ENCODE results near the gene RPS14. TPM values are rescaled to one million over a fixed set of nuclear protein-coding genes. Genes with fewer than 3 reads are reported as not detected.

Gene RPS14
- total RNA-seq, 1 experiment from 2014 or later: 2,564 TPM

- Mint-ChIP-seq H3K4me1 (peaks cover 39% of the 10 kb centered on the region), H3K36me3 (no peaks in the 10 kb centered on the region), H3K27ac (peak overlapping the region; percentile 92), H3K9me3 (no peaks in the 10 kb centered on the region), H3K4me3 (peak overlapping the region; percentile 60), H3K27me3 (ENCODE audit: low read depth) (no peaks in the 10 kb centered on the region)
- ATAC-seq: peak; percentile 43
- DNase-seq (ENCODE audit: low spot score): peak; percentile 48
- POLR2A ChIA-PET: interaction anchor here (0.6 to 1.0 kb wide), 6 partner anchors 12 to 198 kb away, joined by 3 to 7 read pairs (median 3); no protein-coding TSS in a partner anchor
- peak; percentile 89 for TF ChIP-seq NFYB (CRISPR knock-in tag; conservative IDR thresholded peaks at IDR 0.05; ENCODE audit: low read depth)
- TF ChIP-seq CREM (CRISPR knock-in tag; IDR thresholded peaks at IDR 0.05): peak; percentile 66; the same call in 1 of the 2 replicates
- TF ChIP-seq ZNF396 (CRISPR knock-in tag; IDR thresholded peaks at IDR 0.05; ENCODE audit: borderline replicate concordance): no peak
- no peak for TF ChIP-seq SP1 (CRISPR knock-in tag; conservative IDR thresholded peaks at IDR 0.05)
- no peak for TF ChIP-seq ZBTB21 (CRISPR knock-in tag; IDR thresholded peaks at IDR 0.05; ENCODE audit: borderline replicate concordance)
- CTCF ChIA-PET: interaction anchor here (0.6 to 4.9 kb wide), 17 partner anchors 11 to 436 kb away, joined by 3 to 41 read pairs (median 3); partner anchors contain the start of genes IRGM and RPS14
These were observed 38.9 kb downstream of the RPS14 start for GRCh38 chr5:150410524-150411244.

GRCh38 chr5:150409638-150410523 is 39.7 kb downstream of the RPS14 start:
- Mint-ChIP-seq H3K27me3 (ENCODE audit: low read depth) (no peaks in the 10 kb centered on the region), H3K36me3 (no peaks in the 10 kb centered on the region), H3K4me1 (peaks cover 39% of the 10 kb centered on the region), H3K9me3 (no peaks in the 10 kb centered on the region), H3K4me3 (peak overlapping the region; percentile 60), H3K27ac (peak overlapping the region; percentile 92)
- POLR2A ChIA-PET: interaction anchor here (0.7 to 1.0 kb wide), 2 partner anchors 32 to 33 kb away, joined by 3 to 6 read pairs; no protein-coding TSS in a partner anchor
- DNase-seq (ENCODE audit: low spot score) (peak; percentile 76), ATAC-seq (peak; percentile 86)
- CTCF ChIA-PET: interaction anchor here (0.6 to 4.9 kb wide), 10 partner anchors 11 to 437 kb away, joined by 3 to 41 read pairs (median 4); partner anchors contain the start of genes IRGM and RPS14
- TF ChIP-seq NFYB (CRISPR knock-in tag; conservative IDR thresholded peaks at IDR 0.05; ENCODE audit: low read depth): peak; percentile 69
- TF ChIP-seq ATF1 (CRISPR knock-in tag; IDR thresholded peaks at IDR 0.05): no peak
- TF ChIP-seq PRDM15 (CRISPR knock-in tag; IDR thresholded peaks at IDR 0.05): 0 out of 2 replicates have a peak, but pooled peaks have one; percentile 48

GRCh38 chr5:150408231-150408943 is 41.2 kb downstream of the RPS14 start:
- Mint-ChIP-seq H3K4me3 (no peak overlapping the region), H3K4me1 (peaks cover 35% of the 10 kb centered on the region), H3K9me3 (no peaks in the 10 kb centered on the region), H3K27me3 (ENCODE audit: low read depth) (no peaks in the 10 kb centered on the region), H3K27ac (no peak overlapping the region), H3K36me3 (no peaks in the 10 kb centered on the region)
- ATAC-seq (no peak), DNase-seq (ENCODE audit: low spot score) (no peak)
- ChIA-PET POLR2A (no interaction called here), CTCF (interaction anchor here (2.5 to 4.9 kb wide), 2 partner anchors 9 to 11 kb away, joined by 12 to 41 read pairs; no protein-coding TSS in a partner anchor)
- TF ChIP-seq TEAD1 (CRISPR knock-in tag; IDR thresholded peaks at IDR 0.05) (no peak), AR (CRISPR knock-in tag; IDR thresholded peaks at IDR 0.05) (no peak), PRRX2 (CRISPR knock-in tag; IDR thresholded peaks at IDR 0.05) (no peak), E2F4 (CRISPR knock-in tag; IDR thresholded peaks at IDR 0.05; ENCODE audit: borderline replicate concordance, low read depth) (no peak), OVOL2 (CRISPR knock-in tag; IDR thresholded peaks at IDR 0.05; ENCODE audit: borderline replicate concordance) (no peak), ATF3 (CRISPR knock-in tag; conservative IDR thresholded peaks at IDR 0.05) (no peak), ZNF425 (CRISPR knock-in tag; conservative IDR thresholded peaks at IDR 0.05) (no peak), CDX4 (CRISPR knock-in tag; IDR thresholded peaks at IDR 0.05; ENCODE audit: borderline replicate concordance) (no peak), TEAD4 (CRISPR knock-in tag; IDR thresholded peaks at IDR 0.05) (no peak)
